ENCODE measurements around the gene TRMT11. TPM values are rescaled to one million over a fixed set of nuclear protein-coding genes. Genes with fewer than 3 reads are reported as not detected.

TRMT11 gene
- total and polyA plus RNA-seq, 2 of the 8 experiments (the other 6 are each of a cell fraction or from before 2014, with no cell fraction given), result 19.7 to 32.4 TPM

GRCh38 chr6:125942672-125943527 is 43.4 kb upstream of the TRMT11 start:
- H3K4me1 ChIP-seq (replicated peaks in 1 of 4; ENCODE audit: control insufficient read depth in 3 of 4, insufficient read depth in 4 of 4, low read length in 3 of 4), result no peaks in the 10 kb centered on the region
- H3K23ac ChIP-seq (ENCODE audit: insufficient read length), result no peak overlapping the region
- no peak overlapping the region for H3K18ac ChIP-seq (ENCODE audit: extremely low read depth, low read length)
- no peak overlapping the region for H2BK12ac ChIP-seq (ENCODE audit: low read depth, low read length)
- H3K23me2 ChIP-seq (ENCODE audit: low read depth, low read length), result no peaks in the 10 kb centered on the region
- H3K79me1 ChIP-seq (ENCODE audit: low read depth, low read length), result no peaks in the 10 kb centered on the region
- no peak overlapping the region for H2BK5ac ChIP-seq (ENCODE audit: low read depth, low read length)
- POLR2A ChIA-PET (ENCODE audit: partially characterized antibody), result no interaction called here
- H3K79me2 ChIP-seq (ENCODE audit: control insufficient read depth in 1 of 2, insufficient read depth in 2 of 2, low read length in 2 of 2), result no peaks in the 10 kb centered on the region
- H4K20me1 ChIP-seq (replicated peaks in 1 of 2; ENCODE audit: control insufficient read depth in 1 of 2, insufficient read depth in 2 of 2, low read length in 2 of 2), result no peaks in the 10 kb centered on the region
- H2BK20ac ChIP-seq (ENCODE audit: low read length), result no peak overlapping the region
- H3K9ac ChIP-seq (replicated peaks in 1 of 4; ENCODE audit: extremely low read depth in 1 of 4, low read depth in 3 of 4, low read length in 3 of 4), result no peak overlapping the region
- H3K14ac ChIP-seq (ENCODE audit: insufficient read length), result no peak overlapping the region
- no peaks in the 10 kb centered on the region for H3K9me3 ChIP-seq (ENCODE audit: insufficient read depth in 2 of 2, low read depth in 1 of 2, low read length in 1 of 2)
- no peak for TF ChIP-seq KDM1A (IDR thresholded peaks at IDR 0.05; ENCODE audit: borderline replicate concordance, low read length)
- TF ChIP-seq EP300 (IDR thresholded peaks at IDR 0.05; ENCODE audit: borderline replicate concordance in 1 of 2, low read depth in 2 of 2, low read length in 2 of 2), result no peak
- TF ChIP-seq YY1 (IDR thresholded peaks at IDR 0.05; ENCODE audit: low read depth, low read length), result no peak
- no peak for TF ChIP-seq TCF12 (IDR thresholded peaks at IDR 0.05; ENCODE audit: low read depth, low read length)
- no peak for TF ChIP-seq EGR1 (IDR thresholded peaks at IDR 0.05; ENCODE audit: borderline replicate concordance, low read depth, low read length)
- TF ChIP-seq TAF7 (optimal IDR thresholded peaks at IDR 0.05; ENCODE audit: borderline replicate concordance, low read depth, low read length), result no peak
- H2AFZ ChIP-seq (ENCODE audit: low read length), result no peak overlapping the region
- no peaks in the 10 kb centered on the region for H3K36me3 ChIP-seq (ENCODE audit: control insufficient read depth in 2 of 4, insufficient read depth in 4 of 4, low read length in 3 of 4)
- H4K8ac ChIP-seq (ENCODE audit: extremely low read depth, insufficient read depth, low read length), result no peak overlapping the region
- no peak overlapping the region for H2AK5ac ChIP-seq (ENCODE audit: low read depth, low read length)
- H3K4ac ChIP-seq (replicated peaks; ENCODE audit: insufficient read length, low read depth, low read length), result no peak overlapping the region
- CTCF ChIA-PET (ENCODE audit: partially characterized antibody), result interaction anchor here (0.9 to 2.5 kb wide), 4 partner anchors 11 to 150 kb away, joined by 3 to 13 read pairs (median 8); partner anchors contain the start of gene HINT3
- H3K56ac ChIP-seq (replicated peaks; ENCODE audit: insufficient read length, low read depth, low read length), result no peak overlapping the region
- H3K4me3 ChIP-seq (ENCODE audit: extremely low read depth in 1 of 4, insufficient read depth in 2 of 4, low read depth in 3 of 4, low read length in 4 of 4), result no peak overlapping the region
- no peak overlapping the region for H3K4me2 ChIP-seq (ENCODE audit: insufficient read depth in 1 of 2, low read depth in 2 of 2, low read length in 2 of 2)
- no peak overlapping the region for H4K91ac ChIP-seq (replicated peaks; ENCODE audit: insufficient read length, low read length)
- H2BK15ac ChIP-seq (ENCODE audit: low read length), result no peak overlapping the region
- no peak overlapping the region for H4K5ac ChIP-seq (ENCODE audit: insufficient read length, low read depth, low read length)
- no peaks in the 10 kb centered on the region; a peak in 2 of 7 replicates for H3K27me3 ChIP-seq (replicated peaks in 1 of 4; ENCODE audit: control insufficient read depth in 3 of 4, extremely low read depth in 1 of 4, insufficient read depth in 3 of 4, low read length in 3 of 4)
- DNase-seq (ENCODE audit: low read depth in 1 of 2, low spot score in 2 of 2) (no peak), FAIRE-seq (no peak)
- H3K27ac ChIP-seq (ENCODE audit: low read depth, low read length), result no peak overlapping the region
- 88% methylated on average over 10 of the region's 10 CpGs; no CpG with 5 or more reads in 1 of the 2 experiments for WGBS, 2 experiments (ENCODE audit: extremely low coverage in 1 of 2, insufficient coverage in 1 of 2, insufficient read length in 1 of 2, insufficient replicate concordance in 2 of 2, low coverage in 1 of 2, low lambda C conversion rate in 2 of 2, missing lambda C conversion rate in 1 of 2)
- no peak overlapping the region for H2BK120ac ChIP-seq (replicated peaks; ENCODE audit: low read depth, low read length)
